Fibroblast of lung (primary cell): Measurements from ENCODE around the gene SHC1. TPM values are rescaled to one million over a fixed set of nuclear protein-coding genes. Genes with fewer than 3 reads are reported as not detected.

Experiments
- DNase-seq, 2 donors: peaks; one replicate each; pipeline versions ENCODE4 v3.0.0 to v3.0.0-alpha.2; 2010; ENCODE audit warnings: low read depth in 2 of 2
- H2AFZ ChIP-seq: 2 replicates; pipeline ENCODE4 v1.5.1; 2012; ENCODE audit warnings: low read length, control low read depth, inconsistent platforms
- H3K27ac ChIP-seq: 2 replicates; pipeline ENCODE4 v1.5.1; 2011; ENCODE audit warnings: low read length, control low read depth; ENCODE audit not compliant: insufficient read depth
- H3K27me3 ChIP-seq: 2 replicates; pipeline ENCODE4 v1.5.1; 2011; ENCODE audit warnings: mild to moderate bottlenecking, low read length; ENCODE audit not compliant: control insufficient read depth, insufficient read depth
- H3K36me3 ChIP-seq: 2 replicates; pipeline ENCODE4 v1.5.1; 2011; ENCODE audit warnings: low read length; ENCODE audit not compliant: control insufficient read depth, insufficient read depth
- H3K4me1 ChIP-seq: 2 replicates; pipeline ENCODE4 v1.5.1; 2011; ENCODE audit warnings: low read length; ENCODE audit not compliant: control insufficient read depth, insufficient read depth; ENCODE audit errors: extremely low read depth
- H3K4me2 ChIP-seq: 2 replicates; pipeline ENCODE4 v1.5.1; 2011; ENCODE audit warnings: low read length, control low read depth; ENCODE audit not compliant: insufficient read depth; ENCODE audit errors: extremely low read depth
- H3K4me3 ChIP-seq, 4 experiments: fragments of 200-600 bp in 1 of 4; sonication (generic) in 1 of 4; replicated peaks in 1 of 4; 2 replicates each; pipeline ENCODE4 v1.5.1; 2011 to 2016; ENCODE audit warnings: low read length in 4 of 4, low read depth in 3 of 4, mild to moderate bottlenecking in 3 of 4, control low read depth in 2 of 4, inconsistent platforms in 1 of 4, mixed read lengths in 1 of 4; ENCODE audit not compliant: insufficient read depth in 1 of 4; ENCODE audit errors: control extremely low read depth in 1 of 4
- H3K79me2 ChIP-seq: 2 replicates; pipeline ENCODE4 v1.5.1; 2012; ENCODE audit warnings: mild to moderate bottlenecking, low read length, inconsistent platforms; ENCODE audit not compliant: control insufficient read depth, insufficient read depth
- H3K9ac ChIP-seq: 2 replicates; pipeline ENCODE4 v1.5.1; 2011; ENCODE audit warnings: mild to moderate bottlenecking, low read length, control low read depth; ENCODE audit not compliant: insufficient read depth
- H3K9me3 ChIP-seq: 2 replicates; pipeline ENCODE4 v1.5.1; 2012; ENCODE audit warnings: low read depth, low read length; ENCODE audit not compliant: control insufficient read depth, insufficient read depth
- H4K20me1 ChIP-seq: 2 replicates; pipeline ENCODE4 v1.5.1; 2011; ENCODE audit warnings: low read length; ENCODE audit not compliant: control insufficient read depth, insufficient read depth; ENCODE audit errors: extremely low read depth
- EZH2 ChIP-seq: IDR thresholded peaks from 2 replicates; pipeline ENCODE4 v1.5.1; 2012; ENCODE audit warnings: low read length, control low read depth, mild to moderate bottlenecking; ENCODE audit errors: missing control alignments
- polyA minus RNA-seq: library from RNA; depleted of rRNA, polyadenylated mRNA; stranded (reverse); fragments of >200 nt; gene quantifications from 2 replicates; pipeline ENCODE4 v1.2.3, GENCODE V29; 2011; ENCODE audit warnings: low replicate concordance
- polyA plus RNA-seq, 2 donors: library from polyadenylated mRNA; depleted of rRNA in 1 of 2; stranded (reverse) in 1 of 2; unstranded in 1 of 2; fragments of >200 nt; gene quantifications; 2 replicates each; pipeline ENCODE4 v1.2.1, GENCODE V29; 2011 to 2012; ENCODE audit warnings: missing spikeins in 1 of 2
- total RNA-seq: library from RNA; depleted of rRNA; stranded (reverse); fragments of >200 nt; gene quantifications from 2 replicates; pipeline ENCODE4 v1.2.1, GENCODE V29; 2014
- TF ChIP-seq, protein P1 (sequence below), 2 donors: IDR thresholded peaks in 1 of 2; conservative IDR thresholded peaks in 1 of 2; 1 replicate in 1 of 2; 2 replicates in 1 of 2; pipeline ENCODE4 v1.5.1; 2011 to 2012; ENCODE audit warnings: low read length in 2 of 2, control low read depth in 1 of 2, inconsistent platforms in 1 of 2, low read depth in 1 of 2, mild to moderate bottlenecking in 1 of 2

SHC1 gene, protein sequence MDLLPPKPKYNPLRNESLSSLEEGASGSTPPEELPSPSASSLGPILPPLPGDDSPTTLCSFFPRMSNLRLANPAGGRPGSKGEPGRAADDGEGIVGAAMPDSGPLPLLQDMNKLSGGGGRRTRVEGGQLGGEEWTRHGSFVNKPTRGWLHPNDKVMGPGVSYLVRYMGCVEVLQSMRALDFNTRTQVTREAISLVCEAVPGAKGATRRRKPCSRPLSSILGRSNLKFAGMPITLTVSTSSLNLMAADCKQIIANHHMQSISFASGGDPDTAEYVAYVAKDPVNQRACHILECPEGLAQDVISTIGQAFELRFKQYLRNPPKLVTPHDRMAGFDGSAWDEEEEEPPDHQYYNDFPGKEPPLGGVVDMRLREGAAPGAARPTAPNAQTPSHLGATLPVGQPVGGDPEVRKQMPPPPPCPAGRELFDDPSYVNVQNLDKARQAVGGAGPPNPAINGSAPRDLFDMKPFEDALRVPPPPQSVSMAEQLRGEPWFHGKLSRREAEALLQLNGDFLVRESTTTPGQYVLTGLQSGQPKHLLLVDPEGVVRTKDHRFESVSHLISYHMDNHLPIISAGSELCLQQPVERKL
- total RNA-seq (220 and 245 TPM in 2 replicates), polyA plus RNA-seq (277 and 289 TPM in 2 replicates), polyA minus RNA-seq (433 and 499 TPM in 2 replicates)
- 261 and 301 TPM in 2 replicates for polyA plus RNA-seq (2012)

DNA sequence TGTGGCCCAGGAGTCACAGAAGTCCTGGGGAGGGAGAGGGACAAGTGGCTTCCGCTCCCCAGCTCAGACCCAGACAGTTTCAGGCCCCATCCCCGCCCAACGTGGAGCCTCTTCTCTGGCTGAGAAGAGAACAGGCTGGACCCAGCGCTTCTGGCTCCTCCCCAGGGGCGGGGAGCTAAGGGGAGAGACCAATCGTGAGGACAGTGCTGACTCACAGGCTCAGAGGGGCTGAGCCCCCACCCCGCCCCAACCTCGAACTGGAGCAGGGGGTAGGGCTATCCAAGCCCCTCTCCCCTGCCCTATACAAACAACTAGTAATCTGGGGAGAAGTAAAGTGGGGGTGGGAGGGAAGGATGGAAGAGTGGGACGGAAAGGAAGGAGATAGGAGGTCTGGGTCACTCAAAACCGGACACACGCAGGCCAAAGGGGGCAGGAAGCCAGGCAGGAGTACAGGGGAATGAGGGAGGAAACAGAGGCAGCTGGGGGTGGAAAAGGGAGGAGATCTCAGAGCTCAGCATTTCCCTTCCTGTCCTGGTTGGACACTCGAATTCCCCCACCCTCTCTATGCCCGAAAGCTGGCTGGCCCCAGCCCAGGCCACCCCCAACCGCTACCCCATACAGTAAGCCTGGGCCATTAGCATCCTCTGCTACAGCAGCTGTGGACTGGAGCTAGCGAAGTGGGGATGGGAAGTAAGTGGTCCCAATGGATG lies at the start of gene SHC1:
Gene SHC1, minus strand, starts transcription at position 117 of the 710 bp plus-strand sequence. CDS start 221 bp downstream, outside the sequence.
- peaks cover 26% of the 10 kb centered on the region for H3K4me1 ChIP-seq

DNA sequence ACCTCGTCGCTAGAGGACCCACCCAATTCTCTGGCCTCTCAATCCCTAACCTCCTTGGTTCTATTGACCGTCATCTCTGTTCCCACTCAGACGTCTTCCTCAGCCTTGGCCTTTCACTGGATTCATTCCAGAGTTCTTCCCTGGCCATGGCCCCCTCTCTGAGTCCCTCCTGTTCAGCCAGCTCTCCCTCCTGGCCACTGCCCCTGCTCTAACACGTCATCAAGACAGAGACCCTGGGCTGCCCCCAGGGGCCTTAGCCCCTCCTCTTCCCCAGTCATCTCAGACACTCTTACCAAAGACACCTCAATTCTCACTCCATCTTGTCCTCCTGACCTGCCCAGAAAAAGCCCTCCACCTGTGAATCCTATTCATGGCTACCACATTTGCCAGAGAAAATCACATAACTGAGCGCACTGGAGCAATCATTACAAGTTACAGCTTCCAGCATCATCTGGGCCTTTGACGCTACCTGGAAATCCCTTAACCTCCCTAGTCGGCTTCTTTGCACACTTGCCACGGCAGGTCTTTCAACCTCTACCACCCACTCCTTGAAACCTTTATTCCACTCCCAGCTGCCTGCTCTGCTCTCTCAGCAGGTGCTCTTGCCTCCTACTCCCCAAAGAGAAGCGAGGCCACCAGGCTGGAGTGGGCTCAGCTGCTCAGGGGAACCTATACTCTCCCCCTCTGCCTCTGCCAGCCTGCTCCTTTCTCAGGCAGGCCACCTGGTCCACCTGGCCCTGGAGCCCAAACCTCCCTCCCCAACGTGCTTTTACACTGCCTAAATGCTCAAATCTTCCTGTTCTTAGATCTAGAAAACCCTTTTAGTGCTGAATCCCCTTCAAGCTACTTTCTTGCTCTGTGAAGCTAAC lies 49.1 kb upstream of the SHC1 start:
- Histone ChIP-seq H3K27ac (no peak overlapping the region), H3K4me2 (no peak overlapping the region), H3K4me3 (no peak overlapping the region), H3K79me2 (no peaks in the 10 kb centered on the region), H3K36me3 (peaks cover 7% of the 10 kb centered on the region), H2AFZ (no peak overlapping the region), H4K20me1 (no peaks in the 10 kb centered on the region), H3K27me3 (no peaks in the 10 kb centered on the region), H3K9ac (no peak overlapping the region), H3K9me3 (no peaks in the 10 kb centered on the region), H3K4me1 (peaks cover 14% of the 10 kb centered on the region)
- DNase-seq: no peak
- no peak for TF ChIP-seq EZH2
- TF ChIP-seq, protein P1, sequence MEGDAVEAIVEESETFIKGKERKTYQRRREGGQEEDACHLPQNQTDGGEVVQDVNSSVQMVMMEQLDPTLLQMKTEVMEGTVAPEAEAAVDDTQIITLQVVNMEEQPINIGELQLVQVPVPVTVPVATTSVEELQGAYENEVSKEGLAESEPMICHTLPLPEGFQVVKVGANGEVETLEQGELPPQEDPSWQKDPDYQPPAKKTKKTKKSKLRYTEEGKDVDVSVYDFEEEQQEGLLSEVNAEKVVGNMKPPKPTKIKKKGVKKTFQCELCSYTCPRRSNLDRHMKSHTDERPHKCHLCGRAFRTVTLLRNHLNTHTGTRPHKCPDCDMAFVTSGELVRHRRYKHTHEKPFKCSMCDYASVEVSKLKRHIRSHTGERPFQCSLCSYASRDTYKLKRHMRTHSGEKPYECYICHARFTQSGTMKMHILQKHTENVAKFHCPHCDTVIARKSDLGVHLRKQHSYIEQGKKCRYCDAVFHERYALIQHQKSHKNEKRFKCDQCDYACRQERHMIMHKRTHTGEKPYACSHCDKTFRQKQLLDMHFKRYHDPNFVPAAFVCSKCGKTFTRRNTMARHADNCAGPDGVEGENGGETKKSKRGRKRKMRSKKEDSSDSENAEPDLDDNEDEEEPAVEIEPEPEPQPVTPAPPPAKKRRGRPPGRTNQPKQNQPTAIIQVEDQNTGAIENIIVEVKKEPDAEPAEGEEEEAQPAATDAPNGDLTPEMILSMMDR (conservative IDR thresholded peaks at IDR 0.05 in 1 of 2, IDR thresholded peaks at IDR 0.05 in 1 of 2; ENCODE audit: low read depth in 1 of 2, low read length in 2 of 2): no peak

More for the DNA sequence above, at the start of gene SHC1:
- DNase-seq: peak; percentile 92 to 95
- Histone ChIP-seq H3K27ac (peak within 1 kb of the TSS; percentile 94), H3K36me3 (peaks cover 20% of the 10 kb centered on the region), H3K79me2 (peaks cover 60% of the 10 kb centered on the region), H2AFZ (no peak within 1 kb of the TSS), H3K27me3 (no peaks in the 10 kb centered on the region), H4K20me1 (no peaks in the 10 kb centered on the region), H3K4me3 (peak within 1 kb of the TSS; percentile 60 to 92 (median 82)), H3K4me2 (peak within 1 kb of the TSS; percentile 85), H3K9ac (peak within 1 kb of the TSS; percentile 76), H3K9me3 (no peaks in the 10 kb centered on the region)
- TF ChIP-seq, protein P1 (conservative IDR thresholded peaks at IDR 0.05 in 1 of 2, IDR thresholded peaks at IDR 0.05 in 1 of 2; ENCODE audit: low read depth in 1 of 2, low read length in 2 of 2): no peak
- TF ChIP-seq EZH2: no peak
